LNCAP (cell line): ENCODE measurements around the gene TBC1D1.

Experiments used
- CTCF ChIP-seq: fragments of 450-650 bp; IDR thresholded peaks from 2 replicates; pipeline ENCODE4 v1.5.1; 2017; ENCODE audit warnings: mild to moderate bottlenecking

Gene TBC1D1

DNA sequence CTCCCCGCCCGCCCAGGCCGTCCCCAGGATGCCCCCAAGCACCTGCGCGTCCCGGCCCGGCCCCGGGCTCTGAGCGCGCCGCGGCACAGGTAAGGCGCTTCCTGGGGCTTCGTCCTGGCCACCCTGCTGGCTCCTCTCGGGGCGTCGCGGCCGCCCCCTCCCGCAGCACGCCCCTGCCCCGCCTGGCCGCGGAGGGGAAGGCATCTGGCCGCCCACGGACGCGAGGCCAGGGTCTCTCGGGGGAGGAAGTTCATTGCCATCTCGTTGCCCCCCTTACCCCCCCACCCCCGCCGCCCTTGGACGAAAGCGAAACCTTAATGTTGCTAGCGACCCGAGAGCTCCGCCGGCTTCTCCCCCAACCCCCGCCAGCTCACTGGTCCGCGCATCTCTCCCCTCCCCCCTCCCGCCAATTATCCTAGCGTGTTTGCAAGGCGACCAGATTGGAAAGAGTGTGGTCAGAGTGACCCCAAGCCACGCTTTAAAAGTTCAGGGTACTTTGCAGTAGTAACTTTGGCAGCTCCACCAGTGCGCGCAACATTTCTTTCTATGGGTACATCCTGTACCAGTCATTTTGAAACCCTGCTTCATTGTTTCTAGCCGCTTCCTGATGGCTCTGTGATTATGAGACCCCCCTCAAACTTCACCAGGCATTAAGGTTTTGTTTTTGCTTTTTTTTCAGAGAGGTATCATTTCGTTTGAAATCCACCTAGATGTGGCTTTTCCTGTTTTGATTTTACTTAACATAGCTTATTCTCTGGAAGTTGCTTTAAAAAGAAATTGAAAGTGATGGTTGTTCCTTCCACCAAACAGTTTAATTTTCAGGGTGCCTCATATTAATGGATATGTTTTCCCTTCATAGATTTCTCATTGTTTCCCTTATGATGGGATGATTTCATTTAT, 626 bp downstream of the TBC1D1 start:
- TF ChIP-seq CTCF: no peak

- TF ChIP-seq CTCF: no peak
Measured at GRCh38 chr4:37892641-37893040, 1.8 kb downstream of the TBC1D1 start.

- no peak for TF ChIP-seq CTCF
Measured at GRCh38 chr4:37893164-37893563, 2.3 kb downstream of the TBC1D1 start.

DNA sequence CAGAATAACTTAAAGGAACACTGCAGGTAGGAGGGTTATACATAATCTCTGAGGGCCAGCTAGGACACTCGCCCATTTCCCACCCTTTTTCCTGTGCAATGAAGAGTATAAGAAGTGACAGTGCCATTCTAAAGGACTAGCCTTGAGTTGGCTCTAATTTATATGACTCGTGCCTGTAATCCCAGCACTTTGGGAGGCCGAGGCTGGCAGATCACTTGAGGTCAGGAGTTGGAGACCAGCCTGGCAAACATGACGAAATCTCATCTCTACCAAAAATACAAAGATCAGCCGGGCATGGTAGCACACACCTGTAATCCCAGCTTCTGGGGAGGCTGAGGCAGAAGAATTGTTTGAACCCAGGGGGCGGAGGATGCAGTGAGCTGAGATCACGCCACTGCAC, 4.4 kb downstream of the TBC1D1 start:
- TF ChIP-seq CTCF: no peak

DNA sequence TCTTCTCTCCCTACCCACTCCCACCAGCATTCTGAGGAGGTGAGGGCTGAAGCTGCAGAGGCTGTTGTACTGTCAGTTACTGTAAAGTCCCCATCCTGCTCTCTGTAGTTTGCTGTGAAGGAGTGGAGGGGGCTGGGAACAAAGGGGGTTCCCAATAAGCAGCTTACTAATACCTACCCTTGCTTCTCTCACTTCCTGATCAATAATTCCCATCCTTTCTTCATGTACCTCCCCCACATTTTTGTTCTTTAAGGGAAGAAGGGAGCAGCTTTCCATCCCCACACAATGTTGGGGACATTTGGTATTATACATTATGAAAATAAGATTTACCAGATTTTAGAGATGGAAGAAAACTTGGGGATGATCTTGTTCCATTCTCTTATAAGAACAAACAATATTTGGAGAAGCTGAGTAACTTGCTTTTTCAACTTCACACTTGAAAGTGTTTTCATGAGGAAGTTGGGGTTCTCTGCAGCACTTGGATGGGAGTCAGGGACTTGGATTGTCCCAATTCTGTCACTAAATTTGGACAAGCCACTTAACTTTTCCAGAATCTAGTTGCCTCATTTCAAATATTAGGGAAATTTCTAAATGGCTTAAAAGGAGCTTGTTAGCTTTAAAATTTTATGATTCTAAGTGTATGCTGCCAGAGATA, 5.4 kb downstream of the TBC1D1 start:
- TF ChIP-seq CTCF: no peak

GRCh38 chr4:37902212-37902611, 11.3 kb downstream of the TBC1D1 start:
- no peak for TF ChIP-seq CTCF

DNA sequence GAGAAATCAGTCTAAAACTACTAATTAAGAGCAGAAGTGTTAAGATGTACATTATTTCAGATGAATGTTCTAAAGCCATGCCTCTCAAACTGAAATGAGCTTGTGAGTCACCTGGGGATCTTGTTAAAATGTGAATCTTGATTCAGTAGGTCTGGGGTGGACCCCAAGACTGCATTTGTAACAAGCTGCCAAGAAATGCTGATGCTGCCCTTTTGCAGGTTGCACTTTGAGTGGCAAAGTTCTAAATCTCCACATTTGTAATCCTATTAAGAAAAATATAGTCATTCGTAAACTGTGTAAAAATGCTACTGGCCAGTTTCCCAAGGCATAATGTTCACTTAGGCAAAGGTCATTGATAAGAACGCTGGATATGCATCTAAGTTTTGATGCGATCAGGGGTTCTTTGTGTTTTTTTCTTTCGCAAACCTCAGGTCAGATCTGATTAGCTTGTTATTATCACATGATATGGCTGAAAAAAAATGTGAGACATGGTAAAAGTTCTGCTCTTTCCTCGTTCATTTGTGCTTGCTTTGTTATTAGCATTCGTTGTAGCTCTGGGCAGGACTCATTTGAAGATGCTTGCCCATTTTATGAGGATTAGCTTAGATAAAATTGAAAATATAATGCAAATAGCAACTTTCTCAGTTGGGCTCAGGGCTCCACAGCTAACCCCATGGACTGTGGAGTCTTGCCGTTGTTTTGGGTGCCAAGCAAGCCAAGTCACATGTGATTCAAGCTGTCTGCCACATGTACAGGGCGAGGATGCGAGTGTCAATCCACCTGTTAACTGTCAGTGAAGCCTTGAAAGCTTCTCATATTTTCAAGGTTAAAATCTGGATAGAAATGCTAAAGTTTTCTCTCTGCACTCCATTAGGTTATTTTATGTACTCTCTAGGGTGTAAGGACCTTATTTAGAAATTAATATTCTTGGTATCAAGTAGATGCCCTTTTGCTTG, 12.1 kb downstream of the TBC1D1 start:
- TF ChIP-seq CTCF: no peak
